Activated CD4-positive, alpha-beta T cell treated with anti-CD3 and anti-CD28 coated beads for 24 hours (primary cell): ENCODE results near the gene BHLHE41.

Experiments used
- DNase-seq, 2 donors: peaks; one replicate each; pipeline ENCODE4 v3.0.0-alpha.2; 2020; ENCODE audit warnings: low read depth in 2 of 2

BHLHE41 gene

GRCh38 chr12:26124446-26125399, at the start of gene BHLHE41:
TSS of gene BHLHE41 (minus strand) at chr12:26125037. CDS start at chr12:26124779, 258 bp downstream.
- DNase-seq: no peak

- no peak for DNase-seq
Measured at GRCh38 chr12:26172946-26173552, 48.2 kb upstream of the BHLHE41 start.

- no peak for DNase-seq
Measured at GRCh38 chr12:26172539-26172938, 47.7 kb upstream of the BHLHE41 start.

GRCh38 chr12:26172013-26172412, 47.2 kb upstream of the BHLHE41 start:
- DNase-seq: no peak

GRCh38 chr12:26164118-26164517, 39.3 kb upstream of the BHLHE41 start:
- DNase-seq: no peak

- no peak for DNase-seq
Measured at GRCh38 chr12:26162905-26163304, 38.1 kb upstream of the BHLHE41 start.

GRCh38 chr12:26162174-26162573, 37.3 kb upstream of the BHLHE41 start:
- DNase-seq: no peak

- no peak for DNase-seq
Measured at GRCh38 chr12:26158078-26158764, 33.4 kb upstream of the BHLHE41 start.

- DNase-seq: no peak
Measured at GRCh38 chr12:26157001-26157400, 32.2 kb upstream of the BHLHE41 start.

- no peak for DNase-seq
Measured at GRCh38 chr12:26156201-26156871, 31.5 kb upstream of the BHLHE41 start.

GRCh38 chr12:26153421-26154154, 28.8 kb upstream of the BHLHE41 start:
- DNase-seq: no peak

GRCh38 chr12:26152507-26153102, 27.8 kb upstream of the BHLHE41 start:
- no peak for DNase-seq

- DNase-seq: no peak
Measured at GRCh38 chr12:26150736-26151450, 26.1 kb upstream of the BHLHE41 start.

- DNase-seq: no peak
Measured at GRCh38 chr12:26149968-26150500, 25.2 kb upstream of the BHLHE41 start.

- DNase-seq: no peak
Measured at GRCh38 chr12:26148291-26148690, 23.5 kb upstream of the BHLHE41 start.

GRCh38 chr12:26143291-26143690, 18.5 kb upstream of the BHLHE41 start:
- no peak for DNase-seq

GRCh38 chr12:26138860-26139259, 14.0 kb upstream of the BHLHE41 start:
- DNase-seq: no peak

GRCh38 chr12:26136688-26137087, 11.9 kb upstream of the BHLHE41 start:
- no peak for DNase-seq

- DNase-seq: no peak
Measured at GRCh38 chr12:26135571-26135970, 10.7 kb upstream of the BHLHE41 start.

GRCh38 chr12:26135010-26135420, 10.2 kb upstream of the BHLHE41 start:
- DNase-seq: no peak
